K562 (cell line): Measurements from ENCODE around the gene USP5. TPM values are rescaled to one million over a fixed set of nuclear protein-coding genes. Genes with fewer than 3 reads are reported as not detected.

Source experiments
- BCOR ChIP-seq: fragments of 450-650 bp; IDR thresholded peaks from 2 replicates; pipeline ENCODE4 v1.6.1; 2016
- CBFA2T3 ChIP-seq: fragments of 450-650 bp; IDR thresholded peaks from 2 replicates; pipeline ENCODE4 v1.6.1; 2017
- CCNT2 ChIP-seq: IDR thresholded peaks from 2 replicates; pipeline ENCODE4 v1.6.1; 2011; ENCODE audit warnings: borderline replicate concordance, low read depth, mild to moderate bottlenecking, moderate library complexity, mixed read lengths, low read length; ENCODE audit not compliant: insufficient read length; ENCODE audit errors: extremely low read depth
- CEBPZ ChIP-seq: fragments of 150-350 bp; IDR thresholded peaks from 2 replicates; pipeline ENCODE4 v1.6.1; 2014; ENCODE audit warnings: low read depth, mild to moderate bottlenecking, low read length, borderline replicate concordance
- CREB3L1 ChIP-seq: fragments of 450-650 bp; IDR thresholded peaks from 2 replicates; pipeline ENCODE4 v1.6.1; 2014; ENCODE audit warnings: low read depth, mild to moderate bottlenecking, moderate library complexity, borderline replicate concordance
- CREB5 ChIP-seq: fragments of 250-450 bp; sonication (Bioruptor Pico); IDR thresholded peaks from 2 replicates; pipeline ENCODE4 v1.5.0; 2020; ENCODE audit warnings: mild to moderate bottlenecking
- CXXC5 ChIP-seq: fragments of 250-450 bp; sonication (Bioruptor Pico); IDR thresholded peaks from 2 replicates; pipeline ENCODE4 v1.8.0; 2022; ENCODE audit warnings: inconsistent platforms, mild to moderate bottlenecking, moderate library complexity
- JUN ChIP-seq, 2 experiments: sonication (generic) in 1 of 2; formaldehyde crosslinking in 1 of 2; IDR thresholded peaks; 2 replicates each; pipeline versions ENCODE4 v1.6.1 to v1.8.0; 2012 to 2022; ENCODE audit warnings: borderline replicate concordance in 2 of 2, mild to moderate bottlenecking in 2 of 2, improper control_type of control experiment in 1 of 2, low read depth in 1 of 2, low read length in 1 of 2, missing genetic modification reagents in 1 of 2
- KLF16 ChIP-seq: IDR thresholded peaks from 2 replicates; pipeline ENCODE4 v1.6.1; 2016; ENCODE audit warnings: antibody characterized with exemption
- MBD2 ChIP-seq: sonication (generic); IDR thresholded peaks from 2 replicates; pipeline ENCODE4 v1.6.1; 2016; ENCODE audit warnings: low read depth, borderline replicate concordance
- NFIX ChIP-seq: fragments of 250-450 bp; sonication (Bioruptor Pico); IDR thresholded peaks from 2 replicates; pipeline ENCODE4 v1.4.0; 2020; ENCODE audit warnings: low read depth, mild to moderate bottlenecking, moderate library complexity
- RREB1 ChIP-seq: fragments of 250-450 bp; sonication (Bioruptor Pico); IDR thresholded peaks from 2 replicates; pipeline ENCODE4 v1.4.0; 2020
- SIN3B ChIP-seq: fragments of 450-650 bp; IDR thresholded peaks from 2 replicates; pipeline ENCODE4 v1.6.1; 2017; ENCODE audit warnings: low read depth, mild to moderate bottlenecking, moderate library complexity
- TFAM ChIP-seq: fragments of 250-450 bp; sonication (Bioruptor Pico); conservative IDR thresholded peaks from 2 replicates; pipeline ENCODE4 v1.5.0; 2021; ENCODE audit warnings: mild to moderate bottlenecking, moderate library complexity
- TSC22D4 ChIP-seq: fragments of 450-650 bp; IDR thresholded peaks from 2 replicates; pipeline ENCODE4 v1.6.1; 2016; ENCODE audit warnings: missing genetic modification characterization, missing biosample characterization, control low read depth
- ZKSCAN3 ChIP-seq: fragments of 250-450 bp; sonication (Bioruptor Pico); IDR thresholded peaks from 2 replicates; pipeline ENCODE4 v1.4.0; 2020
- ZNF507 ChIP-seq: conservative IDR thresholded peaks from 2 replicates; pipeline ENCODE4 v1.6.1; 2017; ENCODE audit warnings: missing genetic modification characterization, missing compliant biosample characterization
- ZNF717 ChIP-seq: fragments of 250-450 bp; sonication (Bioruptor Pico); IDR thresholded peaks from 2 replicates; pipeline ENCODE4 v1.5.0; 2021
- polyA plus RNA-seq, 8 experiments: library from polyadenylated mRNA; depleted of rRNA in 4 of 8; stranded (reverse) in 5 of 8; unstranded in 3 of 8; fragments of >200 nt; fragmentation: Nextera tagmentation in 2 of 8; fragmentation: Illumina TruSeq in 1 of 8; extraction: Ambion mirVana in 2 of 8; extraction: Trizol in 1 of 8; gene quantifications; 2 replicates each; pipeline versions ENCODE4 v1.2.1 to v1.2.3, GENCODE V29; 2011 to 2014; ENCODE audit warnings: inconsistent platforms in 1 of 8, missing spikeins in 1 of 8
- total RNA-seq, 7 experiments: library from RNA; depleted of rRNA in 6 of 7; stranded (reverse); fragments of >200 nt in 6 of 7; fragmentation: Illumina TruSeq in 2 of 7; extraction: Trizol in 2 of 7; gene quantifications; 2 replicates each; pipeline versions ENCODE4 v1.2.1 to v1.2.3, GENCODE V29; 2011 to 2021; ENCODE audit warnings: low replicate concordance in 1 of 7

The USP5 gene
- total and polyA plus RNA-seq, 9 of the 15 experiments (the other 6 are each of a cell fraction or from before 2014, with no cell fraction given): 1.4 to 107 (median 48.6) TPM

- TF ChIP-seq RREB1 (CRISPR knock-in tag) (no peak), ZNF717 (0 out of 2 replicates have a peak, but pooled peaks have one; percentile 15), CEBPZ (no peak), CREB5 (CRISPR knock-in tag) (no peak), MBD2 (no peak), NFIX (CRISPR knock-in tag) (no peak), CBFA2T3 (no peak), SIN3B (no peak), JUN (IDR thresholded peaks at IDR 0.05; ENCODE audit: borderline replicate concordance, low read depth, low read length) (no peak), JUN (CRISPR knock-in tag; IDR thresholded peaks at IDR 0.05; ENCODE audit: borderline replicate concordance) (no peak), TFAM (CRISPR knock-in tag) (no peak), CXXC5 (CRISPR knock-in tag) (peak; percentile 55; the same call in 1 of the 2 replicates), CREB3L1 (peak; percentile 52; the same call in 1 of the 2 replicates), CCNT2 (no peak), TSC22D4 (tag) (no peak), ZKSCAN3 (CRISPR knock-in tag) (no peak), KLF16 (no peak), BCOR (no peak), ZNF507 (tag) (no peak)
Observed at GRCh38 chr12:6850796-6851152, 1.2 kb upstream of the USP5 start (continued).
